ENCODE data around the gene DGKE.

The DGKE gene

DNA sequence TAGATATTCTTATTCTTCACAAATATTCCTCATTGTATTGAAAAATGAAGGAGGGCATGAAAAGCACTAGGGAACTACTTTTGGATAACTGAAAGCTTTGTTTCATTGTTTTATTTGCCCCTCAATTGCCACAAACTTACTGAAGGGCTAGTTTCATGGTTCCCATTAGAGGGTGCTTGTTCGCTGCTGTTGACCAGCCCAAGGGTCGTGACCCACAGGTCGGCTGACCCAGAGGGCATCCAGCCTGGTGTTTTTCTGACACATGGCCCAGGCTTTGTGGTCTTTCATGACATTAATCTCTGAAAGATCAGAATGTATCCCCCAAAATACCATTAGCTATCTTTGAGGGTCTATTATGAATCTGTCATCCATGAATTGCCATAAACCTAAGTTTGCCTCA, 30.0 kb downstream of the DGKE start:
- no peak for TF ChIP-seq ZFP3 (tag by site-specific recombination; IDR thresholded peaks at IDR 0.05; ENCODE audit: low read depth)
- TF ChIP-seq, protein P1, sequence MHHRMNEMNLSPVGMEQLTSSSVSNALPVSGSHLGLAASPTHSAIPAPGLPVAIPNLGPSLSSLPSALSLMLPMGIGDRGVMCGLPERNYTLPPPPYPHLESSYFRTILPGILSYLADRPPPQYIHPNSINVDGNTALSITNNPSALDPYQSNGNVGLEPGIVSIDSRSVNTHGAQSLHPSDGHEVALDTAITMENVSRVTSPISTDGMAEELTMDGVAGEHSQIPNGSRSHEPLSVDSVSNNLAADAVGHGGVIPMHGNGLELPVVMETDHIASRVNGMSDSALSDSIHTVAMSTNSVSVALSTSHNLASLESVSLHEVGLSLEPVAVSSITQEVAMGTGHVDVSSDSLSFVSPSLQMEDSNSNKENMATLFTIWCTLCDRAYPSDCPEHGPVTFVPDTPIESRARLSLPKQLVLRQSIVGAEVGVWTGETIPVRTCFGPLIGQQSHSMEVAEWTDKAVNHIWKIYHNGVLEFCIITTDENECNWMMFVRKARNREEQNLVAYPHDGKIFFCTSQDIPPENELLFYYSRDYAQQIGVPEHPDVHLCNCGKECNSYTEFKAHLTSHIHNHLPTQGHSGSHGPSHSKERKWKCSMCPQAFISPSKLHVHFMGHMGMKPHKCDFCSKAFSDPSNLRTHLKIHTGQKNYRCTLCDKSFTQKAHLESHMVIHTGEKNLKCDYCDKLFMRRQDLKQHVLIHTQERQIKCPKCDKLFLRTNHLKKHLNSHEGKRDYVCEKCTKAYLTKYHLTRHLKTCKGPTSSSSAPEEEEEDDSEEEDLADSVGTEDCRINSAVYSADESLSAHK (tag by site-specific recombination; IDR thresholded peaks at IDR 0.05), result no peak
- TF ChIP-seq HOXC10 (CRISPR knock-in tag; IDR thresholded peaks at IDR 0.05), result no peak
- TF ChIP-seq, protein P2, sequence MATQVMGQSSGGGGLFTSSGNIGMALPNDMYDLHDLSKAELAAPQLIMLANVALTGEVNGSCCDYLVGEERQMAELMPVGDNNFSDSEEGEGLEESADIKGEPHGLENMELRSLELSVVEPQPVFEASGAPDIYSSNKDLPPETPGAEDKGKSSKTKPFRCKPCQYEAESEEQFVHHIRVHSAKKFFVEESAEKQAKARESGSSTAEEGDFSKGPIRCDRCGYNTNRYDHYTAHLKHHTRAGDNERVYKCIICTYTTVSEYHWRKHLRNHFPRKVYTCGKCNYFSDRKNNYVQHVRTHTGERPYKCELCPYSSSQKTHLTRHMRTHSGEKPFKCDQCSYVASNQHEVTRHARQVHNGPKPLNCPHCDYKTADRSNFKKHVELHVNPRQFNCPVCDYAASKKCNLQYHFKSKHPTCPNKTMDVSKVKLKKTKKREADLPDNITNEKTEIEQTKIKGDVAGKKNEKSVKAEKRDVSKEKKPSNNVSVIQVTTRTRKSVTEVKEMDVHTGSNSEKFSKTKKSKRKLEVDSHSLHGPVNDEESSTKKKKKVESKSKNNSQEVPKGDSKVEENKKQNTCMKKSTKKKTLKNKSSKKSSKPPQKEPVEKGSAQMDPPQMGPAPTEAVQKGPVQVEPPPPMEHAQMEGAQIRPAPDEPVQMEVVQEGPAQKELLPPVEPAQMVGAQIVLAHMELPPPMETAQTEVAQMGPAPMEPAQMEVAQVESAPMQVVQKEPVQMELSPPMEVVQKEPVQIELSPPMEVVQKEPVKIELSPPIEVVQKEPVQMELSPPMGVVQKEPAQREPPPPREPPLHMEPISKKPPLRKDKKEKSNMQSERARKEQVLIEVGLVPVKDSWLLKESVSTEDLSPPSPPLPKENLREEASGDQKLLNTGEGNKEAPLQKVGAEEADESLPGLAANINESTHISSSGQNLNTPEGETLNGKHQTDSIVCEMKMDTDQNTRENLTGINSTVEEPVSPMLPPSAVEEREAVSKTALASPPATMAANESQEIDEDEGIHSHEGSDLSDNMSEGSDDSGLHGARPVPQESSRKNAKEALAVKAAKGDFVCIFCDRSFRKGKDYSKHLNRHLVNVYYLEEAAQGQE (tag by site-specific recombination; IDR thresholded peaks at IDR 0.05), result no peak
- TF ChIP-seq KLF16 (tag by site-specific recombination; IDR thresholded peaks at IDR 0.05), result no peak
- TF ChIP-seq, protein P3, sequence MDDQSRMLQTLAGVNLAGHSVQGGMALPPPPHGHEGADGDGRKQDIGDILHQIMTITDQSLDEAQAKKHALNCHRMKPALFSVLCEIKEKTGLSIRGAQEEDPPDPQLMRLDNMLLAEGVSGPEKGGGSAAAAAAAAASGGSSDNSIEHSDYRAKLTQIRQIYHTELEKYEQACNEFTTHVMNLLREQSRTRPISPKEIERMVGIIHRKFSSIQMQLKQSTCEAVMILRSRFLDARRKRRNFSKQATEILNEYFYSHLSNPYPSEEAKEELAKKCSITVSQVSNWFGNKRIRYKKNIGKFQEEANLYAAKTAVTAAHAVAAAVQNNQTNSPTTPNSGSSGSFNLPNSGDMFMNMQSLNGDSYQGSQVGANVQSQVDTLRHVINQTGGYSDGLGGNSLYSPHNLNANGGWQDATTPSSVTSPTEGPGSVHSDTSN (CRISPR knock-in tag; IDR thresholded peaks at IDR 0.05), result no peak
- no peak for TF ChIP-seq ZNF18 (tag by site-specific recombination; IDR thresholded peaks at IDR 0.05)
- TF ChIP-seq BCL6B (tag by site-specific recombination; IDR thresholded peaks at IDR 0.05), result no peak
- no peak for TF ChIP-seq ZNF274 (IDR thresholded peaks at IDR 0.05; ENCODE audit: low read length)
- TF ChIP-seq ZNF274 (tag by site-specific recombination; IDR thresholded peaks at IDR 0.05; ENCODE audit: borderline replicate concordance), result no peak
- TF ChIP-seq ZNF394 (tag by site-specific recombination; IDR thresholded peaks at IDR 0.05; ENCODE audit: borderline replicate concordance), result no peak
- TF ChIP-seq ZNF175 (tag by site-specific recombination; IDR thresholded peaks at IDR 0.05), result no peak
- TF ChIP-seq ZNF670 (tag by site-specific recombination; IDR thresholded peaks at IDR 0.05; ENCODE audit: low read depth), result no peak
- no peak overlapping the region for H3K4me3 ChIP-seq (ENCODE audit: low read depth, low read length)
- peaks cover 43 to 54% of the 10 kb centered on the region in 2 experiments for H3K36me3 ChIP-seq (ENCODE audit: control insufficient read depth in 2 of 2, insufficient read depth in 1 of 2, low read length in 2 of 2)
- CTCF ChIA-PET, result interaction anchor here (1.6 kb wide), 1 partner anchor 45 kb away, joined by 6 read pairs; no protein-coding TSS in a partner anchor
- H3K4me1 ChIP-seq (ENCODE audit: control insufficient read depth, insufficient read depth, low read length), result no peaks in the 10 kb centered on the region
- H3K9me3 ChIP-seq (ENCODE audit: control insufficient read depth, insufficient read depth, low read depth, low read length), result no peaks in the 10 kb centered on the region
- no peak overlapping the region for H3K27ac ChIP-seq (ENCODE audit: extremely low read depth, low read depth, low read length)
- POLR2A ChIA-PET, result interaction anchor here (1.2 kb wide), 1 partner anchor 50 kb away, joined by 3 read pairs; the partner anchor contains the start of gene TRIM25

DNA sequence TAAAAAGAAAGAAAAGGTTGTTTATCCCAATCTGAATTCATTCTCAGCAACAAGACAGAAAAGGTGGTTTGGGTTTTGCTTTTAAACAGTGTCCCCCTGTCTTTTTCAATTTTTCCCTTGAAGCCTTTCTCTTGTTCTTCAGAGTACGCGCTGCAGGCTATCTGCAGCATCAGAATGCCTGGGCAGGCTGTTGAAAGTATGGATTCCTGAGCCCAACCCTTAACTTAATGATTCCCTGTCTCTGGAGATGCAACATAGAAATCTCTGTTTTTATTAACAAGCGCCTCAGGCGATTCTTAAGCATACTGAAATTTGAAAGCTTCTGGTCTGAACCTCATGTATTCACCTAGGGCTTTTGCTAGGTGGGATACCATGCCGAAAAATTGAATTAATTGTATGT, 32.1 kb downstream of the DGKE start:
- ChIA-PET CTCF (interaction anchor here (1.2 to 1.6 kb wide), 2 partner anchors 10 to 46 kb away, joined by 4 read pairs; no protein-coding TSS in a partner anchor), POLR2A (no interaction called here)
- Histone ChIP-seq H3K27ac (ENCODE audit: extremely low read depth, low read depth, low read length) (no peak overlapping the region), H3K9me3 (ENCODE audit: control insufficient read depth, insufficient read depth, low read depth, low read length) (no peaks in the 10 kb centered on the region), H3K36me3 (ENCODE audit: control insufficient read depth in 2 of 2, insufficient read depth in 1 of 2, low read length in 2 of 2) (peaks cover 30 to 37% of the 10 kb centered on the region in 2 experiments; a peak in 2 of 3 replicates), H3K4me1 (ENCODE audit: control insufficient read depth, insufficient read depth, low read length) (no peaks in the 10 kb centered on the region), H3K4me3 (ENCODE audit: low read depth, low read length) (no peak overlapping the region)
- TF ChIP-seq SCRT1 (tag by site-specific recombination; IDR thresholded peaks at IDR 0.05; ENCODE audit: borderline replicate concordance) (no peak), ZNF621 (tag by site-specific recombination; IDR thresholded peaks at IDR 0.05) (no peak), ZNF121 (tag by site-specific recombination; IDR thresholded peaks at IDR 0.05) (no peak), ZNF391 (tag by site-specific recombination; IDR thresholded peaks at IDR 0.05; ENCODE audit: borderline replicate concordance, low read depth) (no peak), FEZF1 (tag by site-specific recombination; IDR thresholded peaks at IDR 0.05) (no peak), ZNF211 (tag by site-specific recombination; IDR thresholded peaks at IDR 0.05; ENCODE audit: low read depth) (no peak), ZNF791 (tag by site-specific recombination; IDR thresholded peaks at IDR 0.05) (no peak), ZNF214 (tag by site-specific recombination; IDR thresholded peaks at IDR 0.05; ENCODE audit: borderline replicate concordance) (no peak), YY2 (tag by site-specific recombination; IDR thresholded peaks at IDR 0.05) (no peak), ZNF777 (tag by site-specific recombination; IDR thresholded peaks at IDR 0.05; ENCODE audit: borderline replicate concordance) (no peak)
- TF ChIP-seq, protein P4, sequence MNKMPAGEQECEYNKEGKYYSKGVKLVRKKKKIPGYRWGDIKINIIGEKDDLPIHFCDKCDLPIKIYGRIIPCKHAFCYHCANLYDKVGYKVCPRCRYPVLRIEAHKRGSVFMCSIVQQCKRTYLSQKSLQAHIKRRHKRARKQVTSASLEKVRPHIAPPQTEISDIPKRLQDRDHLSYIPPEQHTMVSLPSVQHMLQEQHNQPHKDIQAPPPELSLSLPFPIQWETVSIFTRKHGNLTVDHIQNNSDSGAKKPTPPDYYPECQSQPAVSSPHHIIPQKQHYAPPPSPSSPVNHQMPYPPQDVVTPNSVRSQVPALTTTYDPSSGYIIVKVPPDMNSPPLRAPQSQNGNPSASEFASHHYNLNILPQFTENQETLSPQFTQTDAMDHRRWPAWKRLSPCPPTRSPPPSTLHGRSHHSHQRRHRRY (tag by site-specific recombination; IDR thresholded peaks at IDR 0.05), result no peak

Data from HEK293 (cell line).